SU-DHL-6 (cell line): ENCODE results near the gene GPRIN3.

Source experiments
- CTCF ChIP-seq: fragments of 200-600 bp; sonication (generic); IDR thresholded peaks from one replicate; pipeline ENCODE4 v1.5.1; 2017; ENCODE audit warnings: antibody characterized with exemption, mild to moderate bottlenecking, low read length, moderate library complexity; ENCODE audit not compliant: insufficient read depth, poor library complexity, severe bottlenecking
- EZH2phosphoT487 ChIP-seq: fragments of 200-600 bp; sonication (generic), shearing (Covaris generic); conservative IDR thresholded peaks from 2 replicates; pipeline ENCODE4 v1.6.1; 2018; ENCODE audit warnings: mild to moderate bottlenecking, antibody characterized with exemption, low read length, moderate library complexity, mixed read lengths

DNA sequence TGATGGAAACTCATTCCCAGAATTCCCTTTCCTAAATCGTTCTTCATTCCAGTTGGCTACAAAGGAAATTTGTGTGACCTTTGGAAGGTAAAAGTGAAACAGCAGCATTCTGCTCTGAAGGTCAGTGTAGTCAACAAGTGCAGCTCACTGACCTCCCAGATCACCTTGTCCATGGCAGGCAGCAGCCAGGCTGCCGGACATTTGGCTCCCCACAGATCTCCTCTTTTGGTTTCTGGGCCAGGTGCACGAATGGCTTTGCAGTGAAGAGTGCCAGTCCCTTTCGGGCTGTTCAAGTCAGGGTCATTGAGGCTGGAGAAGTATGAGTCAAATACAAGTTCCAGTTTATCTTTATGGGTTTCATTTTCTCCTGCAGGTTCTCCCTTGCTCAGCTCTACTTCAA lies 14.3 kb downstream of the GPRIN3 start:
- TF ChIP-seq CTCF (no peak), EZH2phosphoT487 (no peak)
